ENCODE data around the gene SLC18A3. TPM values are rescaled to one million over a fixed set of nuclear protein-coding genes. Genes with fewer than 3 reads are reported as not detected.

Gene SLC18A3
- total RNA-seq, 4 donors from 2014 or later: not detected

GRCh38 chr10:49654036-49654693 is 44.1 kb downstream of the SLC18A3 start:
- Histone ChIP-seq H3K4me3 (no peak overlapping the region), H3K27me3 (no peaks in the 10 kb centered on the region), H3K36me3 (no peaks in the 10 kb centered on the region), H3K9me3 (peaks cover 0 to 12% (median 0%) of the 10 kb centered on the region in 4 donors), H3K4me1 (no peaks in the 10 kb centered on the region), H3K27ac (no peak overlapping the region)
- TF ChIP-seq EP300 (IDR thresholded peaks at IDR 0.05) (no peak), CTCF (IDR thresholded peaks at IDR 0.05) (no peak), POLR2A (IDR thresholded peaks at IDR 0.05) (no peak)
- 42 to 62% methylated on average over 5 of the region's 5 CpGs for WGBS, 2 donors
- no peak for DNase-seq (ENCODE audit: low spot score in 2 of 2)

GRCh38 chr10:49655099-49655498 is 45.0 kb downstream of the SLC18A3 start:
- Histone ChIP-seq H3K27me3 (no peaks in the 10 kb centered on the region), H3K4me1 (no peaks in the 10 kb centered on the region), H3K4me3 (no peak overlapping the region), H3K36me3 (no peaks in the 10 kb centered on the region), H3K9me3 (peaks cover 0 to 22% (median 0%) of the 10 kb centered on the region in 4 donors), H3K27ac (no peak overlapping the region)
- TF ChIP-seq POLR2A (IDR thresholded peaks at IDR 0.05): no peak
- no peak for TF ChIP-seq CTCF (IDR thresholded peaks at IDR 0.05)
- no peak for TF ChIP-seq EP300 (IDR thresholded peaks at IDR 0.05)
- 85 to 88% methylated on average over 15 to 18 of the region's 18 CpGs for WGBS, 2 donors
- DNase-seq (ENCODE audit: low spot score in 2 of 2): no peak

GRCh38 chr10:49656845-49657493 is 46.9 kb downstream of the SLC18A3 start:
- TF ChIP-seq CTCF (IDR thresholded peaks at IDR 0.05) (no peak), EP300 (IDR thresholded peaks at IDR 0.05) (no peak), POLR2A (IDR thresholded peaks at IDR 0.05) (no peak)

GRCh38 chr10:49657606-49658005 is 47.5 kb downstream of the SLC18A3 start:
- WGBS, 2 donors: 88 to 100% methylated on average over 1 of the region's 1 CpG
- H3K27me3 ChIP-seq: no peaks in the 10 kb centered on the region
- TF ChIP-seq CTCF (IDR thresholded peaks at IDR 0.05) (no peak), POLR2A (IDR thresholded peaks at IDR 0.05) (no peak), EP300 (IDR thresholded peaks at IDR 0.05) (no peak)

More at GRCh38 chr10:49656845-49657493, 46.9 kb downstream of the SLC18A3 start:
- no peak overlapping the region for H3K4me3 ChIP-seq
- no peaks in the 10 kb centered on the region for H3K4me1 ChIP-seq
- 82 to 84% methylated on average over 9 of the region's 9 CpGs for WGBS, 2 donors
- no peaks in the 10 kb centered on the region for H3K27me3 ChIP-seq
- peaks cover 0 to 26% (median 0%) of the 10 kb centered on the region in 4 donors for H3K9me3 ChIP-seq
- H3K27ac ChIP-seq: no peak overlapping the region
- H3K36me3 ChIP-seq: no peaks in the 10 kb centered on the region
- no peak for DNase-seq (ENCODE audit: low spot score in 2 of 2)

GRCh38 chr10:49661140-49661856 is 51.2 kb downstream of the SLC18A3 start:
- H3K4me3 ChIP-seq: no peak overlapping the region
- WGBS, 2 donors: 55 to 58% methylated on average over 8 of the region's 8 CpGs

More at GRCh38 chr10:49657606-49658005, 47.5 kb downstream of the SLC18A3 start:
- Histone ChIP-seq H3K9me3 (peaks cover 0 to 26% (median 0%) of the 10 kb centered on the region in 4 donors), H3K4me1 (no peaks in the 10 kb centered on the region), H3K27ac (no peak overlapping the region), H3K4me3 (no peak overlapping the region), H3K36me3 (no peaks in the 10 kb centered on the region)
- DNase-seq (ENCODE audit: low spot score in 2 of 2): no peak

More at GRCh38 chr10:49661140-49661856, 51.2 kb downstream of the SLC18A3 start:
- peaks cover 0 to 26% (median 0%) of the 10 kb centered on the region in 4 donors for H3K9me3 ChIP-seq
- no peaks in the 10 kb centered on the region for H3K27me3 ChIP-seq
- no peak overlapping the region for H3K27ac ChIP-seq
- TF ChIP-seq POLR2A (IDR thresholded peaks at IDR 0.05) (no peak), EP300 (IDR thresholded peaks at IDR 0.05) (no peak), CTCF (IDR thresholded peaks at IDR 0.05) (no peak)
- no peaks in the 10 kb centered on the region for H3K4me1 ChIP-seq
- no peaks in the 10 kb centered on the region for H3K36me3 ChIP-seq
- DNase-seq (ENCODE audit: low spot score in 2 of 2): no peak

Data from tibial nerve (tissue), 4 donors.